IMR-90 (cell line): ENCODE results near the gene CD300LB.

Experiments
- BHLHE40 ChIP-seq: fragments of 150-350 bp; IDR thresholded peaks from 2 replicates; pipeline ENCODE4 v1.6.1; 2016; ENCODE audit warnings: mild to moderate bottlenecking, low read depth, low read length
- CHD1 ChIP-seq: IDR thresholded peaks from 2 replicates; pipeline ENCODE4 v1.6.1; 2012; ENCODE audit warnings: low read depth, low read length, improper control_type of control experiment
- MAFK ChIP-seq: IDR thresholded peaks from 2 replicates; pipeline ENCODE4 v1.6.1; 2012; ENCODE audit warnings: low read depth, low read length, improper control_type of control experiment
- POLR2A ChIP-seq: IDR thresholded peaks from 2 replicates; pipeline ENCODE4 v1.6.1; 2012; ENCODE audit warnings: mild to moderate bottlenecking, low read depth, low read length
- RAD21 ChIP-seq: IDR thresholded peaks from 2 replicates; pipeline ENCODE4 v1.6.1; 2012; ENCODE audit warnings: low read length, improper control_type of control experiment
- RFX5 ChIP-seq: IDR thresholded peaks from 2 replicates; pipeline ENCODE4 v1.8.0; 2012; ENCODE audit warnings: low read depth, mild to moderate bottlenecking, low read length, moderate library complexity
- SMC3 ChIP-seq: fragments of 150-350 bp; IDR thresholded peaks from 2 replicates; pipeline ENCODE4 v1.6.1; 2016; ENCODE audit warnings: low read depth, mild to moderate bottlenecking, antibody characterized with exemption, low read length, moderate library complexity
- TF ChIP-seq, protein P1 (sequence below): conservative IDR thresholded peaks from 2 replicates; pipeline ENCODE4 v1.5.1; 2012; ENCODE audit warnings: mild to moderate bottlenecking, low read depth, low read length, improper control_type of control experiment
- TF ChIP-seq, protein P2 (sequence below): fragments of 150-350 bp; IDR thresholded peaks from 2 replicates; pipeline ENCODE4 v1.6.1; 2016; ENCODE audit warnings: low read depth, mild to moderate bottlenecking, low read length, moderate library complexity, borderline replicate concordance

DNA sequence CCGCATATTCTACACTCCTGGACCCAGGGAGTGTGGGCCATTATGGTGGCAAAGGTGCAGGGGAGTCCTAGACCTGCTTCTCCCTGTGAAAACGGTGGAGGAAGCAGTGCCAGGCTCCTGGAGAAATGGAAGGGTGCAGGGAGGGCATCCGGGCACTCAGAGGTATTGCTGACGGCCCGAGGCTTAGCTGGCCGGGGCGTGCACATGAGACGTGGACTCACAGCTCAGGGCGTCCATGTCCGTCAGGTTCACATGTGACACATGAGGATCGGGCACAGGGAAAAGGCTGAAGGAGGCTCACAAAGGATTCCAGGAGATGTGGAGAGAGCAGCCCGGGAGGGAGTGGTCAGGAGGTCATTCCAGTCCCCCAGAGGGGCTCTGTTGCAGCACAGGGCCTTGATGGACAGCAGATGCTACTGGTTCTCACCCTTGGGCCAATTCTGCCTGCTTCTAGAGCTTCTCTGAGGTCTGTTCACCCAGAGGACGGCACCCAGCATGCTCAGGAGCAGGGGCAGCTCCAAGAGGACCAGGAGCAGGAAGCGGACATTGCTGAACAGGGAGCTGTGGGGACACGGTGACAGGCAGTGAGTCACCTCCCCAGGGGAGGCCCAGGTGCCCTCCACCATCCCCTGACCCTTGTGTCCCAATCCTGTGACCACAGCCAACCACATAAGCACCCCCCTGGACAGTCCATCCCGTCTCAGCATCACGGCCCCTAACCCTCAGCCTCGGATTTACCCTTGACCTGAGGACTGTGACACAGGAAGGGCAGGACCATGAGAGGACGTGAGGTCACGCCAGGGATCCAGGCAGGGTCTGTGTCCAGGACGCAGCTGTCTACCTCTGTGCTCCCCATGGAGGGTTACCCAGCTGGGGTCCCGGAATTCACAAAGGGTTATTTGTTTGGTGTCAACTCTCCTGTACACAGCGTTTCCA lies 10.2 kb upstream of the CD300LB start:
- TF ChIP-seq, protein P1, sequence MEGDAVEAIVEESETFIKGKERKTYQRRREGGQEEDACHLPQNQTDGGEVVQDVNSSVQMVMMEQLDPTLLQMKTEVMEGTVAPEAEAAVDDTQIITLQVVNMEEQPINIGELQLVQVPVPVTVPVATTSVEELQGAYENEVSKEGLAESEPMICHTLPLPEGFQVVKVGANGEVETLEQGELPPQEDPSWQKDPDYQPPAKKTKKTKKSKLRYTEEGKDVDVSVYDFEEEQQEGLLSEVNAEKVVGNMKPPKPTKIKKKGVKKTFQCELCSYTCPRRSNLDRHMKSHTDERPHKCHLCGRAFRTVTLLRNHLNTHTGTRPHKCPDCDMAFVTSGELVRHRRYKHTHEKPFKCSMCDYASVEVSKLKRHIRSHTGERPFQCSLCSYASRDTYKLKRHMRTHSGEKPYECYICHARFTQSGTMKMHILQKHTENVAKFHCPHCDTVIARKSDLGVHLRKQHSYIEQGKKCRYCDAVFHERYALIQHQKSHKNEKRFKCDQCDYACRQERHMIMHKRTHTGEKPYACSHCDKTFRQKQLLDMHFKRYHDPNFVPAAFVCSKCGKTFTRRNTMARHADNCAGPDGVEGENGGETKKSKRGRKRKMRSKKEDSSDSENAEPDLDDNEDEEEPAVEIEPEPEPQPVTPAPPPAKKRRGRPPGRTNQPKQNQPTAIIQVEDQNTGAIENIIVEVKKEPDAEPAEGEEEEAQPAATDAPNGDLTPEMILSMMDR, result no peak
- TF ChIP-seq MAFK (no peak), BHLHE40 (no peak), SMC3 (no peak), RFX5 (no peak), CHD1 (no peak), RAD21 (no peak), POLR2A (no peak)
- TF ChIP-seq, protein P2, sequence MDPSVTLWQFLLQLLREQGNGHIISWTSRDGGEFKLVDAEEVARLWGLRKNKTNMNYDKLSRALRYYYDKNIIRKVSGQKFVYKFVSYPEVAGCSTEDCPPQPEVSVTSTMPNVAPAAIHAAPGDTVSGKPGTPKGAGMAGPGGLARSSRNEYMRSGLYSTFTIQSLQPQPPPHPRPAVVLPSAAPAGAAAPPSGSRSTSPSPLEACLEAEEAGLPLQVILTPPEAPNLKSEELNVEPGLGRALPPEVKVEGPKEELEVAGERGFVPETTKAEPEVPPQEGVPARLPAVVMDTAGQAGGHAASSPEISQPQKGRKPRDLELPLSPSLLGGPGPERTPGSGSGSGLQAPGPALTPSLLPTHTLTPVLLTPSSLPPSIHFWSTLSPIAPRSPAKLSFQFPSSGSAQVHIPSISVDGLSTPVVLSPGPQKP, result no peak
